Naive thymus-derived CD4-positive, alpha-beta T cell (primary cell): ENCODE results near the gene IQCK. TPM values are rescaled to one million over a fixed set of nuclear protein-coding genes. Genes with fewer than 3 reads are reported as not detected.
A peak's percentile ranks its signal among the peaks of the same experiment; 100 is the strongest.

Experiments
- ATAC-seq: fragments of 150-1000 bp; cut with Tn5 transposase; 2 replicates; pipeline ENCODE4 v1.10.0; 2021; ENCODE audit warnings: mild to moderate bottlenecking, moderate library complexity
- CTCF ChIA-PET: fragments of 350-600 bp; sonication (Branson Sonifier 250); formaldehyde crosslinking; loops from one replicate; lab custom pipeline; 2021; ENCODE audit warnings: antibody characterized with exemption; lab: Charles Lee
- POLR2A ChIA-PET: fragments of 350-600 bp; sonication (Branson Sonifier 250); formaldehyde crosslinking; loops from one replicate; lab custom pipeline; 2021; ENCODE audit warnings: antibody characterized with exemption, inconsistent platforms; lab: Charles Lee
- DNase-seq, 9 donors: peaks; one replicate each; pipeline versions ENCODE4 v3.0.0 to v3.0.0-alpha.2; 2020 to 2022; ENCODE audit warnings: mixed read lengths in 1 of 9
- H3K27ac ChIP-seq: one replicate; pipeline ENCODE4 v1.7.0; 2013; ENCODE audit warnings: mild to moderate bottlenecking, low read depth, low read length, moderate library complexity
- H3K27me3 ChIP-seq, 2 donors: one replicate each; pipeline ENCODE4 v1.7.0; 2013; ENCODE audit warnings: low read length in 2 of 2, mild to moderate bottlenecking in 2 of 2, moderate library complexity in 2 of 2; ENCODE audit not compliant: control insufficient read depth in 2 of 2, insufficient read depth in 2 of 2
- H3K36me3 ChIP-seq, 3 experiments: 1 replicate in 2 of 3; 2 replicates in 1 of 3; pipeline ENCODE4 v1.7.0; 2013; ENCODE audit warnings: low read length in 3 of 3, mild to moderate bottlenecking in 3 of 3, moderate library complexity in 1 of 3; ENCODE audit not compliant: insufficient read depth in 3 of 3, control insufficient read depth in 2 of 3
- H3K4me1 ChIP-seq, 2 donors: one replicate each; pipeline ENCODE4 v1.7.0; 2013; ENCODE audit warnings: low read length in 2 of 2, mild to moderate bottlenecking in 2 of 2, moderate library complexity in 1 of 2; ENCODE audit not compliant: control insufficient read depth in 2 of 2, insufficient read depth in 2 of 2
- H3K4me3 ChIP-seq: 2 replicates; pipeline ENCODE4 v1.7.0; 2013; ENCODE audit warnings: mild to moderate bottlenecking, low read length
- H3K9me3 ChIP-seq, 3 experiments: 1 replicate in 2 of 3; 2 replicates in 1 of 3; pipeline ENCODE4 v1.7.0; 2013; ENCODE audit warnings: low read length in 3 of 3; ENCODE audit not compliant: control insufficient read depth in 2 of 3
- H3K27ac Mint-ChIP-seq, 9 donors: one replicate each; pipeline ENCODE4 v1.8.0; 2020 to 2022; ENCODE audit warnings: mixed read lengths in 9 of 9, mild to moderate bottlenecking in 8 of 9, moderate library complexity in 5 of 9, inconsistent platforms in 2 of 9
- H3K27me3 Mint-ChIP-seq, 5 donors: one replicate each; pipeline ENCODE4 v1.8.0; 2021 to 2022; ENCODE audit warnings: mixed read lengths in 5 of 5, mild to moderate bottlenecking in 1 of 5
- H3K36me3 Mint-ChIP-seq, 5 donors: one replicate each; pipeline ENCODE4 v1.8.0; 2020 to 2022; ENCODE audit warnings: mixed read lengths in 5 of 5, mild to moderate bottlenecking in 3 of 5, inconsistent platforms in 1 of 5
- H3K4me1 Mint-ChIP-seq, 7 donors: one replicate each; pipeline ENCODE4 v1.8.0; 2020 to 2022; ENCODE audit warnings: mixed read lengths in 7 of 7, mild to moderate bottlenecking in 3 of 7, inconsistent platforms in 1 of 7
- H3K4me3 Mint-ChIP-seq, 10 donors: one replicate each; pipeline ENCODE4 v1.8.0; 2020 to 2022; ENCODE audit warnings: mild to moderate bottlenecking in 10 of 10, mixed read lengths in 10 of 10, moderate library complexity in 6 of 10, inconsistent platforms in 2 of 10
- H3K9me3 Mint-ChIP-seq, 11 donors: one replicate each; pipeline ENCODE4 v1.8.0; 2020 to 2022; ENCODE audit warnings: mixed read lengths in 11 of 11, mild to moderate bottlenecking in 4 of 11, inconsistent platforms in 1 of 11, moderate library complexity in 1 of 11
- intact Hi-C, 2 donors: fragments of 100-400 bp; cut with micrococcal nuclease; formaldehyde crosslinking; loops; one replicate each; pipeline ENCODE4 v1.15.1; 2023
- polyA plus RNA-seq, 2 donors: library from polyadenylated mRNA; unstranded; fragments of 300-500 nt; fragmentation: Illumina TruSeq; gene quantifications; one replicate each; pipeline ENCODE4 v1.2.3, GENCODE V29; 2021
- total RNA-seq, 6 experiments: library from RNA in 5 of 6; stranded (reverse) in 5 of 6; gene quantifications; 1 replicate in 5 of 6; 2 replicates in 1 of 6; pipeline ENCODE4 v1.2.3 and lab custom pipeline; 2021 to 2026

IQCK gene
- total and polyA plus RNA-seq, 7 experiments from 2014 or later: 0.48 to 5.0 (median 3.4) TPM

DNA sequence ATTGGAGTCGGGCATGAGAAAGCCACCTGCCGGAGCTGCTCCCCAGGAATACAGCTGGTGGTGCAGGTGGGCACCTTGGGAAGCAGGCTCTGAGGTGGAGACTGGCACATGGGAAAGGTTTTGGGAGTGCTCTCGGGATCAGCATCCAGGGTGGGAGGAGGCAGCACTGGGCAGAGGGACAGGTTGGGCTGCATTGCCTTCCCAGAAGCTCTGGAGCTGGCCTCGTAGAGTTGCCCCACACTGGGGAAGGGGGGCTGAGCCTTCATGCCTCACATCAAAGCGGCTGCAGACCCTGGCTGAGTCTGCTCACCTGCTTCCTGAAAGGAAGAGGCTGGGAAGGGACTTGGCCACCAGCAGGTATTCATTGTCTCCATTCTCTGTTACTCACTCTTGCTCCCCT is 180.1 kb downstream of the IQCK start:
- Mint-ChIP-seq H3K9me3 (no peaks in the 10 kb centered on the region), H3K27me3 (peaks cover 4 to 9% (median 6%) of the 10 kb centered on the region in 5 donors), H3K27ac (no peak overlapping the region), H3K4me3 (no peak overlapping the region), H3K36me3 (peaks cover 0 to 3% (median 0%) of the 10 kb centered on the region in 5 donors), H3K4me1 (peaks cover 0 to 5% (median 2%) of the 10 kb centered on the region in 7 donors)
- Histone ChIP-seq H3K27ac (no peak overlapping the region), H3K27me3 (no peaks in the 10 kb centered on the region), H3K4me1 (no peaks in the 10 kb centered on the region), H3K36me3 (no peaks in the 10 kb centered on the region), H3K4me3 (no peak overlapping the region), H3K9me3 (no peaks in the 10 kb centered on the region)
- POLR2A ChIA-PET: no interaction called here
- no peak for ATAC-seq
- CTCF ChIA-PET: interaction anchor here (1.0 kb wide), 2 partner anchors 291 to 297 kb away, joined by 3 to 4 read pairs; no protein-coding TSS in a partner anchor
- intact Hi-C loops: loop anchor here in 1 of 2 donors (2.0 kb wide), 1 partner anchor 485 kb away; no protein-coding TSS in a partner anchor
- DNase-seq: no peak

DNA sequence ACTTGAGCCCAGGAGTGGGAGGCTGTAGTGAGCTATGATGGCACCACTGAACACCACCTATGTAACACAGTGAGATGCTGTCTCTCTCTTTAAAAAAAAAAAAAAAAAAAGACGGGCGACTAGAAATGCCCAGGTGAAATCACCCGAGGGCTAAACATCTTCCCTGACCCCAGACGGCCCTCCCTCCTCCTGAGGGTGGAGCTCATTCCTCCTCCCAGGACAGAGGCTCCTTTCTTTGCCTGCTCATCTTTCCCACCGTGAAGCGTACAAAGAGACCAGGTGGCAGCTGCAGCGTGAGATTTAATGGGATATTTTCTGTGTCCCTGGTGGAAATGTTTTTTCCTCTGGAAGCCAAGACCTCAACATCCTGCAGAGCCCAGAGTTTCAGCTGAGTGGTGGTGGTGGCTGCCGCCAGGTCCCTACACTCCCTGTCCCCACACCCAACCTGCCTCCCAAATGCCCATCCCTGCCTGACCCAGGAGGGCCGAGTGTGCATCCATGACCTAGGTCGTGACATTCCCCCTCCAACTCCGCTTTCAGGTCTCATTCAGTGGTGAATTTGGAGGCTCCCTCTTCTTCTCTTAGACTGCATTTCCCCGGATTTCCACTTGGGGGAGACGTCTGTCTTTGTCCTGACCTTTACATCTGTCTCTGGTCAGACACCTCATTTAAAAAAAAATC is 181.0 kb downstream of the IQCK start:
- H3K27ac Mint-ChIP-seq: no peak overlapping the region
- ChIA-PET POLR2A (no interaction called here), CTCF (interaction anchor here (0.6 to 1.0 kb wide), 4 partner anchors 10 to 823 kb away, joined by 3 to 5 read pairs (median 4); no protein-coding TSS in a partner anchor)
- H3K27me3 Mint-ChIP-seq: peaks cover 4 to 9% (median 6%) of the 10 kb centered on the region in 5 donors
- DNase-seq (peak in 5 of 9 donors; percentile 14 to 29 (median 17)), ATAC-seq (peak; percentile 54)
- peaks cover 0 to 3% (median 0%) of the 10 kb centered on the region in 5 donors for H3K36me3 Mint-ChIP-seq
- no peaks in the 10 kb centered on the region for H3K36me3 ChIP-seq
- H3K4me3 Mint-ChIP-seq: no peak overlapping the region
- H3K4me1 Mint-ChIP-seq: peaks cover 0 to 5% (median 2%) of the 10 kb centered on the region in 7 donors
- H3K9me3 Mint-ChIP-seq: peaks cover 0 to 2% (median 0%) of the 10 kb centered on the region in 11 donors
- H3K27ac ChIP-seq: no peak overlapping the region
- intact Hi-C loops: loop anchor here in 1 of 2 donors (2.0 kb wide), 1 partner anchor 484 kb away; no protein-coding TSS in a partner anchor
- no peaks in the 10 kb centered on the region for H3K27me3 ChIP-seq
- H3K4me3 ChIP-seq: no peak overlapping the region
- H3K4me1 ChIP-seq: no peaks in the 10 kb centered on the region
- H3K9me3 ChIP-seq: no peaks in the 10 kb centered on the region

DNA sequence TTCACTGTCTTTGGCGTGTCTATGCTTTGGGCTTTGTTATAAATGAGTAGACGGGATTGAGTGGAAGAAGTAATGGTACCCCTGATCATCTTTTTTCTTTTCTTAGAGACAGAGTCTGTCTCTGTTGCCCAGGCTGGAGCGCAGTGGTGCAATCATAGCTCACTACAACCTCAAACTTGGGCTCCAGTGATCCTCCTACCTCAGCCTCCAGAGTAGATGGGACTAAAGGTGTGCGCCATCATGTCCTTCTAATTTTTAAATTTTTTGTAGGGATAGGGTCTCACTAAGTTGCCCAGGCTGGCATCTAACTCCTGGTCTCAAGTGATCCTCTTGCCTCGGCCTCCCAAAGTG is 181.5 kb downstream of the IQCK start:
- H3K27me3 Mint-ChIP-seq: peaks cover 4 to 9% (median 6%) of the 10 kb centered on the region in 5 donors
- no peaks in the 10 kb centered on the region for H3K36me3 ChIP-seq
- intact Hi-C loops: loop anchor here in 1 of 2 donors (2.0 kb wide), 1 partner anchor 483 kb away; no protein-coding TSS in a partner anchor
- H3K27me3 ChIP-seq: no peaks in the 10 kb centered on the region
- H3K27ac ChIP-seq: no peak overlapping the region
- H3K4me1 Mint-ChIP-seq: peaks cover 0 to 5% (median 2%) of the 10 kb centered on the region in 7 donors
- ChIA-PET CTCF (interaction anchor here (0.7 kb wide), 2 partner anchors 11 to 127 kb away, joined by 3 read pairs; no protein-coding TSS in a partner anchor), POLR2A (no interaction called here)
- H3K4me3 ChIP-seq: no peak overlapping the region
- H3K27ac Mint-ChIP-seq: no peak overlapping the region
- H3K4me1 ChIP-seq: no peaks in the 10 kb centered on the region
- H3K4me3 Mint-ChIP-seq: no peak overlapping the region
- no peaks in the 10 kb centered on the region for H3K9me3 ChIP-seq
- peaks cover 0 to 3% (median 0%) of the 10 kb centered on the region in 5 donors for H3K36me3 Mint-ChIP-seq
- no peak for ATAC-seq
- H3K9me3 Mint-ChIP-seq: peaks cover 0 to 2% (median 0%) of the 10 kb centered on the region in 11 donors
- DNase-seq: no peak

DNA sequence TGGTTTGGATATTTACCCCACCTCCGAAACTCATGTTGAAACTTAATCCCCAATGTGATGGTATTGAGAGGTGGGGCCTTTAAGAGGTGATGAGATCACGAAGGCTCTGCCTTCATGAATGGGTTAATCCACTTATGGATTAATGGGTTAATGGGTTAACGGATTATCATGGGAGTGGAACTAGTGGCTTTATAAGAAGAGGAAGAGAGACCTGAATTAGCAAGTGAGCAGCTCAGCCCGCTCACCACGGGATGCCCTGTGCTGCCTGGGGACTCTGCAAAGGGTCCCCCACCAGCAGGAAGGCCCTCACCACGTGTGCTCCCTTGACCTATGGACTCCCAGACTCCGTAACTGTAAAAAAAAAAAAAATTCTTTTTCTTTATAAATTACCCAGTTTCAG is 183.1 kb downstream of the IQCK start:
- Histone ChIP-seq H3K36me3 (no peaks in the 10 kb centered on the region), H3K4me1 (no peaks in the 10 kb centered on the region), H3K4me3 (no peak overlapping the region), H3K27ac (no peak overlapping the region), H3K9me3 (no peaks in the 10 kb centered on the region), H3K27me3 (no peaks in the 10 kb centered on the region)
- intact Hi-C loops: no loop called here
- H3K9me3 Mint-ChIP-seq: peaks cover 0 to 2% (median 0%) of the 10 kb centered on the region in 11 donors
- H3K27me3 Mint-ChIP-seq: peaks cover 4 to 9% (median 6%) of the 10 kb centered on the region in 5 donors
- H3K4me3 Mint-ChIP-seq: no peak overlapping the region
- DNase-seq: no peak
- ChIA-PET CTCF (no interaction called here), POLR2A (no interaction called here)
- ATAC-seq: no peak
- H3K4me1 Mint-ChIP-seq: peaks cover 0 to 5% (median 2%) of the 10 kb centered on the region in 7 donors
- peaks cover 0 to 3% (median 0%) of the 10 kb centered on the region in 5 donors for H3K36me3 Mint-ChIP-seq
- no peak overlapping the region for H3K27ac Mint-ChIP-seq

DNA sequence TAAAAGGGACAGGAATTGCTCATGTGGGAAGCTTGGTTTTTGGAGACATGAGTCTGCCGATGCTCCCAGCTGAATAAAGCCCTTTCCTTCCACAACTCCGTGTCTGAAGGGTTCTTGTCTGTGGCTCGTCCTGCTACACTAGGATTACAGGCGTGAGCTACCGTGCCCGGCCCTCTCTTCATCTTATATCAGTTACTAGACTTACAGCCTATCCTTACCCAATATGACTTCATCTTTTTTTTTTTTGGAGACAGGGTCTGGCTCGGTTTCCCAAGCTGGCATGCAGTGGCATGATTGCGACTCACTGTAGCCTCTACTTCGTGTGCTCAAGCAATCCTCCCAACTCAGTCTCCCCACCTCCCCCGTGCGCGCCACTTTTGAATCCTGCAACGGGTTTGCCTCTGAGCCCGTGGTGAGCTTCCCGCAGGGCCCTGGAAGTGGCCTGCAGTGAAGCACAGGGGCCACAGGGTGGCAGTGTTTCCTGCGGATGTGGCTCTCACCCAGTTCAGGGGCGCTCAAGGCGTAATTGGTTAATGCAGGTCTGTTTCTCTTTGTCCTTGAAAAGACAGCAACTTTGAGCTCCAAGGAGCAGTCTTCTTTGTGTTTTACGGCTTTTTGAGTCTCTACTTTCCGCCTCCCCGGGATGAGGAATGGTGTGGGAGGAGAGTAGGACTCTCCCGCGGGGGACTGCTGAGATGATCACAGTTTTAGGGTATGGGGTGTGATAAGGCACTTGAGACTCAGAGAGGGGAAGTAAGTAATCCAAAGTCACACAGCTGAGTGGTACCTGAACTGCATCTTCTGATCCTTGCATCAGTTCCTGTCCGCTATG is 189.3 kb downstream of the IQCK start:
- no peaks in the 10 kb centered on the region for H3K36me3 Mint-ChIP-seq
- peaks cover 7 to 12% (median 10%) of the 10 kb centered on the region in 7 donors for H3K4me1 Mint-ChIP-seq
- H3K36me3 ChIP-seq: no peaks in the 10 kb centered on the region
- H3K4me1 ChIP-seq: no peaks in the 10 kb centered on the region
- ATAC-seq: peak; percentile 99
- ChIA-PET CTCF (interaction anchor here (0.6 to 1.5 kb wide), 15 partner anchors 9 to 786 kb away, joined by 3 to 7 read pairs (median 3); partner anchors contain the start of gene VPS35L), POLR2A (no interaction called here)
- no peaks in the 10 kb centered on the region for H3K9me3 ChIP-seq
- H3K27ac Mint-ChIP-seq: peak overlapping the region in 4 of 9 donors; percentile 23 to 84 (median 34)
- peaks cover 10 to 20% (median 14%) of the 10 kb centered on the region in 5 donors for H3K27me3 Mint-ChIP-seq
- no peak overlapping the region for H3K27ac ChIP-seq
- peak overlapping the region; percentile 23 to 79 (median 72) for H3K4me3 Mint-ChIP-seq
- H3K9me3 Mint-ChIP-seq: peaks cover 0 to 4% (median 0%) of the 10 kb centered on the region in 11 donors
- H3K4me3 ChIP-seq: peak overlapping the region; percentile 21
- DNase-seq: peak; percentile 49 to 80 (median 73)
- intact Hi-C loops: loop anchor here in 1 of 2 donors (1.0 kb wide), 2 partner anchors 393 to 478 kb away; no protein-coding TSS in a partner anchor
- H3K27me3 ChIP-seq: no peaks in the 10 kb centered on the region
